Neural cell (in vitro differentiated cells): Measurements from ENCODE around the gene FCHO2. TPM values are rescaled to one million over a fixed set of nuclear protein-coding genes. Genes with fewer than 3 reads are reported as not detected.
"Not testable (repeated sequence)": the region's sequence is repeated elsewhere in the genome, so short reads cannot be mapped to it uniquely, and the experiment has no call there.

Experiments
- H2AFZ ChIP-seq: fragments of 200-600, 300-800 bp; sonication (generic), shearing (Covaris generic); 2 replicates; pipeline ENCODE4 v1.6.0; 2014; ENCODE audit warnings: low read depth, mild to moderate bottlenecking, antibody characterized with exemption, low read length, moderate library complexity
- H3F3A ChIP-seq: fragments of 200-600 bp; shearing (Covaris generic); 2 replicates; pipeline ENCODE4 v1.6.1; 2016; ENCODE audit warnings: mild to moderate bottlenecking, moderate library complexity, mixed read lengths, antibody characterized with exemption, low read length; ENCODE audit not compliant: insufficient read depth, poor library complexity, severe bottlenecking
- H3K27ac ChIP-seq: fragments of 200-600, 300-800 bp; sonication (generic), shearing (Covaris generic); 2 replicates; pipeline ENCODE4 v1.5.1; 2014; ENCODE audit warnings: mild to moderate bottlenecking, low read length, moderate library complexity
- H3K27me3 ChIP-seq: fragments of 300-800, 200-600 bp; sonication (generic), shearing (Covaris generic); 2 replicates; pipeline ENCODE4 v1.6.0; 2014; ENCODE audit warnings: mild to moderate bottlenecking, low read depth, low read length, moderate library complexity; ENCODE audit not compliant: insufficient read depth
- H3K36me3 ChIP-seq: fragments of 300-800, 200-600 bp; sonication (generic), shearing (Covaris generic); 2 replicates; pipeline ENCODE4 v1.5.1; 2014; ENCODE audit warnings: mild to moderate bottlenecking, antibody characterized with exemption, low read length, moderate library complexity; ENCODE audit not compliant: insufficient read depth
- H3K4me2 ChIP-seq: fragments of 300-800, 200-600 bp; sonication (generic), shearing (Covaris generic); 2 replicates; pipeline ENCODE4 v1.6.0; 2014; ENCODE audit warnings: mild to moderate bottlenecking, low read length
- H3K4me3 ChIP-seq: fragments of 300-800, 200-600 bp; sonication (generic), shearing (Covaris generic); 2 replicates; pipeline ENCODE4 v1.5.1; 2014; ENCODE audit warnings: mild to moderate bottlenecking, low read length, moderate library complexity
- H3K79me2 ChIP-seq: fragments of 200-600 bp; shearing (Covaris generic); replicated peaks from 2 replicates; pipeline ENCODE4 v1.6.0; 2014; ENCODE audit warnings: mild to moderate bottlenecking, low read length, moderate library complexity; ENCODE audit not compliant: insufficient read depth
- H3K9ac ChIP-seq: fragments of 300-800, 200-600 bp; sonication (generic), shearing (Covaris generic); 2 replicates; pipeline ENCODE4 v1.6.1; 2016; ENCODE audit warnings: mild to moderate bottlenecking, low read length, mixed read lengths
- H3K9me2 ChIP-seq: fragments of 200-600 bp; shearing (Covaris generic); 2 replicates; pipeline ENCODE4 v1.6.1; 2016; ENCODE audit warnings: mild to moderate bottlenecking, low read length, mixed read lengths; ENCODE audit not compliant: insufficient read depth
- H3K9me3 ChIP-seq: fragments of 200-600, 300-800 bp; sonication (generic), shearing (Covaris generic); 2 replicates; pipeline ENCODE4 v1.6.1; 2016; ENCODE audit warnings: mild to moderate bottlenecking, mixed run types, low read length, moderate library complexity, mixed read lengths
- H4K20me1 ChIP-seq: fragments of 200-600 bp; shearing (Covaris generic); 2 replicates; pipeline ENCODE4 v1.6.1; 2016; ENCODE audit warnings: mild to moderate bottlenecking, mixed run types; ENCODE audit not compliant: insufficient read depth
- EP300 ChIP-seq: fragments of 450-650 bp; conservative IDR thresholded peaks from 2 replicates; pipeline ENCODE4 v1.6.1; 2014; ENCODE audit warnings: antibody characterized with exemption, mild to moderate bottlenecking, moderate library complexity; ENCODE audit not compliant: poor library complexity, severe bottlenecking
- EZH2 ChIP-seq: fragments of 200-600, 300-800 bp; shearing (Covaris generic), sonication (generic); IDR thresholded peaks from 2 replicates; pipeline ENCODE4 v1.6.1; 2014; ENCODE audit warnings: antibody characterized with exemption, low read length, borderline replicate concordance, mild to moderate bottlenecking; ENCODE audit not compliant: insufficient read depth, poor library complexity, severe bottlenecking
- MXI1 ChIP-seq: fragments of 450-650 bp; conservative IDR thresholded peaks from 2 replicates; pipeline ENCODE4 v1.6.1; 2014; ENCODE audit warnings: antibody characterized with exemption, mild to moderate bottlenecking; ENCODE audit not compliant: poor library complexity, severe bottlenecking
- POLR2AphosphoS5 ChIP-seq: IDR thresholded peaks from 2 replicates; pipeline ENCODE4 v1.6.1; 2012
- RAD21 ChIP-seq: fragments of 450-650 bp; conservative IDR thresholded peaks from 2 replicates; pipeline ENCODE4 v1.6.1; 2014; ENCODE audit warnings: antibody characterized with exemption, mild to moderate bottlenecking, moderate library complexity
- REST ChIP-seq: IDR thresholded peaks from 2 replicates; pipeline ENCODE4 v1.6.1; 2012; ENCODE audit warnings: borderline replicate concordance
- SMC3 ChIP-seq: fragments of 450-650 bp; conservative IDR thresholded peaks from 2 replicates; pipeline ENCODE4 v1.6.1; 2014; ENCODE audit warnings: antibody characterized with exemption, mild to moderate bottlenecking, moderate library complexity; ENCODE audit not compliant: poor library complexity
- TAF1 ChIP-seq: IDR thresholded peaks from 2 replicates; pipeline ENCODE4 v1.6.1; 2012; ENCODE audit warnings: low read depth
- polyA plus RNA-seq: library from polyadenylated mRNA; depleted of rRNA; stranded (reverse); fragments of >200 nt; gene quantifications from 2 replicates; pipeline ENCODE4 v1.2.3, GENCODE V29; 2014
- TF ChIP-seq, protein P1 (sequence below): fragments of 450-650 bp; IDR thresholded peaks from 2 replicates; pipeline ENCODE4 v1.5.1; 2014; ENCODE audit warnings: antibody characterized with exemption, mild to moderate bottlenecking, moderate library complexity; ENCODE audit not compliant: poor library complexity, severe bottlenecking

FCHO2 gene
- polyA plus RNA-seq, 1 donor from 2014 or later = 24.3 TPM

DNA sequence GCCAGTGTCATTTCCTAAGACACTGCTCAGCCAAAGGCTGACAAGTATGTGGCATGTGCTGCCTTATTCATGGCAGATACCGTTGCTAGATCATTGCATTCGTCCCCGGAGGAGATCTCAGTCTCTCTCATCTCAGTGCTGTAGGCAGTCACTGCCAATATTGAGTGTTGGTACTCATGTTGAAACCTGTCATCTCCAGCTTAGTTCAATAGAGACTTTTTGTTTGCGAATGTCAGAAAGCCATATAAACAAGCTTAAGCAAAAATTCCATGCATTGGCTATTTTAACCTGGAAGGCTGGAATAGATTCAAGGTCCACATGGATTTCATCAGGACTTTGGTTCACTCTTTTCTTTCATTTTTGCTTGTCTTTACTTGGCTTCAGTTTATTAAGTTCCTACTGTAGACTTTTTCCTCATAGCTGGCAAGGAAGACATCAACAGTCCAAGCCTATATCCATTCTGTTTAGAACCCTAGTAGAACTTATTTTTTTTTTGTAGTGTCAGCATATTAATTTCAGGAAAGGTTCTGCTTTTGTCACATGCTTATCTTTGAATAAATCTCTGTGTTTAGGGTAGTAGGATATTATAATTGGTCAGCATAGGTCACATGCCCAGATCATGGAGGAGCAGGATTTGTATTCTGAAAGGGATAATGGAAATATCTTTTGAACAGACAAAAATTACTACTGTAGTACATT is 66.8 kb downstream of the FCHO2 start:
- H2AFZ ChIP-seq = no peak overlapping the region
- H3K9me2 ChIP-seq = no peaks in the 10 kb centered on the region
- H3K36me3 ChIP-seq = no peaks in the 10 kb centered on the region
- H3K79me2 ChIP-seq = no peaks in the 10 kb centered on the region
- TF ChIP-seq MXI1 (peak; percentile 40), POLR2AphosphoS5 (peak; percentile 88), REST (no peak), RAD21 (no peak), SMC3 (no peak), EP300 (peak; percentile 96), TAF1 (no peak), EZH2 (no peak)
- TF ChIP-seq, protein P1, sequence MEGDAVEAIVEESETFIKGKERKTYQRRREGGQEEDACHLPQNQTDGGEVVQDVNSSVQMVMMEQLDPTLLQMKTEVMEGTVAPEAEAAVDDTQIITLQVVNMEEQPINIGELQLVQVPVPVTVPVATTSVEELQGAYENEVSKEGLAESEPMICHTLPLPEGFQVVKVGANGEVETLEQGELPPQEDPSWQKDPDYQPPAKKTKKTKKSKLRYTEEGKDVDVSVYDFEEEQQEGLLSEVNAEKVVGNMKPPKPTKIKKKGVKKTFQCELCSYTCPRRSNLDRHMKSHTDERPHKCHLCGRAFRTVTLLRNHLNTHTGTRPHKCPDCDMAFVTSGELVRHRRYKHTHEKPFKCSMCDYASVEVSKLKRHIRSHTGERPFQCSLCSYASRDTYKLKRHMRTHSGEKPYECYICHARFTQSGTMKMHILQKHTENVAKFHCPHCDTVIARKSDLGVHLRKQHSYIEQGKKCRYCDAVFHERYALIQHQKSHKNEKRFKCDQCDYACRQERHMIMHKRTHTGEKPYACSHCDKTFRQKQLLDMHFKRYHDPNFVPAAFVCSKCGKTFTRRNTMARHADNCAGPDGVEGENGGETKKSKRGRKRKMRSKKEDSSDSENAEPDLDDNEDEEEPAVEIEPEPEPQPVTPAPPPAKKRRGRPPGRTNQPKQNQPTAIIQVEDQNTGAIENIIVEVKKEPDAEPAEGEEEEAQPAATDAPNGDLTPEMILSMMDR = no peak
- no peaks in the 10 kb centered on the region for H3F3A ChIP-seq
- H3K27ac ChIP-seq = peak overlapping the region; percentile 11
- no peak overlapping the region for H3K9ac ChIP-seq
- H3K4me2 ChIP-seq = peak overlapping the region; percentile 66
- no peaks in the 10 kb centered on the region for H4K20me1 ChIP-seq
- H3K9me3 ChIP-seq = no peaks in the 10 kb centered on the region
- no peaks in the 10 kb centered on the region for H3K27me3 ChIP-seq
- H3K4me3 ChIP-seq = peak overlapping the region; percentile 4

GRCh38 chr5:73024946-73025544 is 69.2 kb downstream of the FCHO2 start:
- H2AFZ ChIP-seq, H4K20me1 ChIP-seq, H3K79me2 ChIP-seq, H3K9me3 ChIP-seq, H3K36me3 ChIP-seq, H3F3A ChIP-seq, H3K9ac ChIP-seq, H3K27me3 ChIP-seq, H3K4me2 ChIP-seq, H3K27ac ChIP-seq, H3K4me3 ChIP-seq, H3K9me2 ChIP-seq: not testable (repeated sequence)
